GM18858 (cell line): ENCODE data around the gene PPP2R2C.

Source experiments
- ATAC-seq: cut with Tn5 transposase; IDR thresholded peaks from one replicate; pipeline ENCODE4 v1.9.1; 2021; ENCODE audit not compliant: unreplicated experiment

Gene PPP2R2C

DNA sequence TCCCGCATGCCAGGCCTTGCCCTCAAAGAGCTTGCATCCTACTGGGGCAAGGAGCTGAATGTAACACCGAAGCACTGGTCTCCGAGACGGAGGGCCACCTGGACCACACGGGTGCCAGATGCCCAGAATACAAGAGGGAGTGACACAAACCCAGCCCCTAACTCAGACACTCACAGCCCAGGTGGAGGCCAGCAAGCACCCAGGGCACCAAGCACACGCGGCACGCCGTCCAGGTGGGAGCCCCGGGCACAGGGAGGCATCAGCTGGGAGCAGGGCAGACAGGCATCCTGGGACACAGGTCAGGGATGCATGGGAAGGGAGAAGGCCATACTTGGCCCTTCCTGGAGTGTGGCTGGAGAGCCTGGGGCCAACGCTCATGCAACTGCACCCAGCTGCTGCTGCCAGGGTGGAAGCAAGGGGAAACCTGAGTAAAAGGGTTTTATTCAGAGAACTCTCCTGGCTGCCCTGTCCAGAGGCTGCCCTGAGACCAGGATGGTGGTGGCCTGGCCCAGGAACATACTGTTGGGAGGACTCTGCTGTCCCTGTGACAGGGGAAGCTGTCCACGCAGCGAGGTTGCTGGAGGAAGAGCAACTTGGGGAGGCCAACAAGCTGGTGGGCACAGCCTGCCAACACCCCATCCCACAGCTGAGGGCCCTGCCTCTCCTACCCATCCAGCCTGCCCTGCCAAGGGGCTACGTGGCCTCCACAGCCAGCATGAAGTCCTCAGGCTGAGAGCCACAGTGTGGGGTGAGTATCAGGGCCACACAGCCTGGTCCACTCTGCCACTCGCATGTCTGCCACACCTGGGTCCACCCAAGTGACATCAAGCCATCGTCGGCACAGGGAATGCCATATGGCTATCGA lies 22.2 kb upstream of the PPP2R2C start:
- ATAC-seq = no peak

DNA sequence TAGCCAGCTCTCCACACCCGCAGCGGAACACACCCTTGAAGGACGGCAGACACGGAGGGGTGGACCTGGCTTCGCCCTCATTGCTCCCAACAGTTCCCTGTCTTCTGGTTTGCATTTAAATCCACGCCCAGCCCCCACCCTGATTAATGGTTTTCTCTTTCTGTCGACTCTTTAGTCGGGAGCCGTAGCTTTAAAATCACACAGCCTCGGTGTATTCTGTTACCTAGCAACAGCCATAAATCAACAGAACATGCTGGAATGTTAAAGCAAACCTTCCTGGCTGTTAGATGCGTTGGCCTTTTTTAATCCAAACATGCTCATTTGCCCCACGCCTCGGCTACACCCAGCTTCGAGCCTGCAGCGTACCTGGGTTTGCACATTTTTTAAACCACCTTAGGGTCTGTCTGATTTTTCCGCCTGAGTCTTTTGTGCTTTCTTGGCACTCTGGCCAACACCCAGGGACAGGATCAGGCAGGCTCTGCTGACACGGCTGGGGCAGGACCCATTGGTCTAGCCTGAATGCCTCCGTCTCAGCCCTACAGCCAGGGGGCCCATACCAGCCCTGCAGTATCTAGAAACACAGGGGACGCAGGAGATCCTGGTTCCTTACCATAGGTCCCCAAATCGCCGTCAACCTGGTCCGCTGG lies 21.4 kb upstream of the PPP2R2C start:
- no peak for ATAC-seq

DNA sequence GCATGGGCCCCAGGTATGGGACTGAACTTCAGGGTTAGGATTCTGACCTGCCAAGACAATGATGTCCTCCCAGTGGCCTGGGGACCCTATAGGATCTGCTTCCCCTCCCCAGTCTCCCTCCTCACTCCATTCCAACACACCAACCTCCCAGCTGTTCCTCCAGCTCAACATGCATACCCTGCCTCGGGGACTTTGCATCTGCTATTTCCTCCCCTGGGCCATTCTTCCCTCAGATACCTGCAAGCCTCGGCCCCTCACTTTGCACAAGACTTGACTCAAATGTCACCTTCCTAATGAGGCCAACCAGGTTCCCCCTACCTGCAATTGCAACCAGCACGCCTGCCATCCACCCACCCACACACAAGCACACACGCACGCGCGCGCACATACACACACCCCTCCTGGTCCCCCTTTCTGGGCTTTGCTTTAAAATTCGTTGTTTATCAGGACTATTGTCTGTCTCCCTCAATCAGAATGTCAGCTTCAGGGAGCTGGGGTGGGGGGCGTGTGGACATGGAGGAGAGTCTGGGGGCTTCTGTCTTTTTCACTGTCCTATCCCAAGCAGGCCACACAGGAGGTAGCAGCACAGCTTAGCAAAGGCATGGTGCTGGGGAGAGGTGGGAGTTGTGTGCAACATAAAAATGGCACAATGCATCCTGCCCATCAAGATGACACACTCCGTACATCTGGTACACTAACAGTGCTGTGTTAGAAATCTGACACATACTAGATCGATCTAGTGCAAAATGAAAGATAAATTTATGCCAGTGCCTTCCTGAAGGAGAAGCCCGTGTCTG lies 20.6 kb upstream of the PPP2R2C start:
- no peak for ATAC-seq

DNA sequence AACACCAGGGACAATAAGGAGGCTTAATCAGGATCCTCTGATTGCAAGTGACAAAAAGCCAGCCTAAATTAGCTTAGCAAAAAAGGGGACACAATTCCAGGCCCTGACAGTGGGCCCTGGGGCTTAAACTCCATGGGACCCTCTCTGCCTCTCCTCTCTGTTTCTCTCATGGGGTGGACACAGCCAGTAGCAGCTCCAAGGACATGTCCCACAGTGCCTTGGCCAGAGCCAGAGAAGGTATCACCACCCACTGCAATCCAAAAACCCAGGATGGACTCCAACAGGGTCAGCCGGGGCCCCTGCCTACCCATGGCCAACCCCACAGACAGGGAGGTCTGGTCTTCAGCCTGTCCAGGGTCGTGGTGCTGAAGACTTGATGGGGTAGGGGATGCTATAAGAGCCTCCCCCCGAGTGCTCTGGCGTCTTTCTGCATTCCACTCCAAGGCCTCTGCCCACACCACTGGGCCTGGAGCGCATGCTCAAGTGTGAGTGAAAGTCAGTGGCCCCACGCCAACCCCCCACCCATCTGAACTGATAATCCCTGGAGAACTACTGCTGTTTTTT lies 19.7 kb upstream of the PPP2R2C start:
- no peak for ATAC-seq

DNA sequence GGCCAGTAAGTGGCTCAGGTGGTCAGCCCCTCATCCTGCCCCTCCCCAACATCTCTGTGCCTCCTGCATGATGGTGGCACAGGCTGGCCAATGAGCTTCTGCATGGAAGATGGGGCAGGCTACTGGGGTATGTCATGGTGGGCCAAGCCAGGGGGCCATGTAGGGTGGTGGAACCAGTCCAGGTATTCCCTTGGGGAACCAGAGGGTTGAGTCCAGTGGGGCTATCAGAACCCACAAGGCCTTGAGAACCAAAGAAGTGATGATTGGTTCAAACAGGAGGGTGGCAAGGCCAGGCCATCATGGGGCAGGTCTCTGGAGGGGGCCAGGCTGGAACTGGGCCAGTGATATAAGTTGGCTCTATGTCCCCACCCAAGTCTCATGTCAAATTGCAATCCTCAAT lies 18.8 kb upstream of the PPP2R2C start:
- no peak for ATAC-seq

DNA sequence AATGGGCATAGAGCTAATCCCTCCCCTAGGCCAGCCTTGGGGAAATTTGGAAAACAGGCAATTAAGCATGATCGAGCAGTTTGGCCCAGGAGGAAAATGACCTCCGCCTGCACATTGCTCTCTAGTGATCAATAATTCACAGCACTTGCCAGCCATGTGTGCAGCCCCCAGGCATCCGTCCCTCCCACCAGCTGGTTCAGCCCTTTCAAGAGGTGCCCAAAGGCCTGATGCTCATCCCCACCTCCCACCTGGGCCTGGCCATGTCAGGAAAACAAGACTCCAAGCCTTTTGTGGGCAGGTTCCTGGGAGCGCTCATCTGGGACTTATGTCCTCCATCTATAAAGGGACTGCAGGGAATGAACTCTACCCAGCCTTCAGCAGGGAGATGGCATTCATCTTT lies 17.5 kb upstream of the PPP2R2C start:
- no peak for ATAC-seq

DNA sequence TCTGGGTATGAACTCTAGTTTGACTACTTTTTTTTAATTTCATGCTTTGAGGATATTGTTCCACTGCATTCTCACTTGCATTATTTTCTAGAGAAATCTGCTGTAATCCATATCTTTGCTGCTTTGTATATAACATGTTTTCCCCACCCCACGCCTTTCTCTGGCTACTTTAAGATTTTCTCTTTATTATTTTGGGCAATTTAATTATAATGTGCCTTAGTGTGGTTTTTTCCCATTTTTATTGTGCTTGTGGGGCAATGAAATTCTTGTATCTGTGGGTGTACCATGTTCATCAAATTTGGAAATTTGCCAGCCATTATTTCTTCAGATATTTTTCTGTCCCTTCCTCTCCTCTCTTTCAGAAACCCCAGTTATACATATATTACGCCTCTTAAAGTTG lies 15.1 kb upstream of the PPP2R2C start:
- no peak for ATAC-seq

DNA sequence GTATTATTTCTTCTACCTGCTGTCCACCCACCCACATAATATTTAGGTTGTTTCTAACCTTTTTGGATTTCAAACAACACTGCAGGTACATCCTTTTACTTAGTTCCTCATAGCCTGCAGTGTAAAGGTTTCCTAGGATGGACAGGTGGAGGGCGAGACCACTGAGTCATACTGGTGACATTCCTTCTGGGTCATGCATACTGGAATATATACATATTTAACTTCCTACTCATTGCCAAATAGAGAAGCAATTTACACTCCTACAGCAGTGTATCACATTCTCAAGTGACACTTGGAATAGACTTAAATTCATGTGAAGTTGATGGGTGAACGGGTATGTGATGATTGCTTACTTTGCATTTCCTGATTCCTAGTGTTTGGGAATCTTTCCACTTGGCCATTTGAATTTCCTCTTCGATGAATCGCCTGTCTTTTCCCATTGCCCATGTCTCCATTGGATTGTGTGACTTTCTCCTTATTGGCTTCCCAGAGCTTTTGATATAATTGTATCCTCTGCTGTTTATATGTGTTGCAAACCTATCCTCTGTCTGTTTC lies 8.2 kb upstream of the PPP2R2C start:
- ATAC-seq = no peak

DNA sequence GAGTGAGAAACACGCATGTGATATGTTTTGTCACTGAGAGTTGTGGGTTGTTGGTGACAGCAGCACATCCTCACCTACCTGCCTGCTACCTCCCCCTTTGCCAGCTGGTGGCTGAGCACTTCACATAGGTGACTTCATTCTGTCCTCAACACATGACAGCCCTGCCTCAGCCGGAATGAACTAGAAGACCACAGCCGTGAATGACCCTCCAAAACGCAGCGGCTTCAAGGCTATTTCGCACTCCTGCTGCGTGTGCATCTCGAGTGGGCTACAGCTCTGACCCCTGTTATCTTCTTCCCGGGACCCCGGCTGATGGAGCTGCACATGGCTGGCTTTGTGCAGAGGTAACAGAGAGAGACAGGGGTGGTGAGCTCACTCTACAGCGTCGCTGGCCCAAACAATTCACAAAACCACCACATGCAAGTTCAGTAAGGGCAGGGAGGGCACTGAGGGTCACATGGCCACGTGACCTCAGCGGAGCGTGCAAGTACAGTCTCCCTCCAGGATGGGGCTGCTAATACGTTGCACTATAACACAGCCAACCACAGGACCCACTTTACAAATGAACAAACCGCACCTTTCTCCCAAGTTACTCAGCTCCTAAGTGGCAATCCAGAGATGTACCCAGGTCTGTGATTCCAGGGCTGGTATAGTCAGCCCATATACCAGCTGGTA lies 6.3 kb upstream of the PPP2R2C start:
- no peak for ATAC-seq

DNA sequence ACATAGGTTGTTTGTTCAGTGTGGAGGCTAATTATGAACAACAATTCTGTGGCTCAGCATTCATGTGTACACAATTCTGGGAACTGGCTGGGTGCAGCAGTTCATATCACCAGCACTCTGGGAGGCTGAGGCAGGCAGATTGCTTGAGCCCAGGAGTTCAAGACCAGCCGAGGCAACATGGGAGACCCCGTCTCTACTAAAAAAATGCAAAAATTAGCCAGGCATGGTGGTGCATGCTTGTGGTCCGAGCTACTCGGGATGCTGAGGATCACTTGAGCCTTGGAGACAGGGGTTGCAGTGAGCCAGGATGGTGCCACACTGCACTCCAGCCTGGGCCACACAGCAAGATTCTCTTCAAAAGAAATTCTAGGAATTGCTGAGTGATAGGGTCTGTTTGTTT lies 4.5 kb upstream of the PPP2R2C start:
- no peak for ATAC-seq

DNA sequence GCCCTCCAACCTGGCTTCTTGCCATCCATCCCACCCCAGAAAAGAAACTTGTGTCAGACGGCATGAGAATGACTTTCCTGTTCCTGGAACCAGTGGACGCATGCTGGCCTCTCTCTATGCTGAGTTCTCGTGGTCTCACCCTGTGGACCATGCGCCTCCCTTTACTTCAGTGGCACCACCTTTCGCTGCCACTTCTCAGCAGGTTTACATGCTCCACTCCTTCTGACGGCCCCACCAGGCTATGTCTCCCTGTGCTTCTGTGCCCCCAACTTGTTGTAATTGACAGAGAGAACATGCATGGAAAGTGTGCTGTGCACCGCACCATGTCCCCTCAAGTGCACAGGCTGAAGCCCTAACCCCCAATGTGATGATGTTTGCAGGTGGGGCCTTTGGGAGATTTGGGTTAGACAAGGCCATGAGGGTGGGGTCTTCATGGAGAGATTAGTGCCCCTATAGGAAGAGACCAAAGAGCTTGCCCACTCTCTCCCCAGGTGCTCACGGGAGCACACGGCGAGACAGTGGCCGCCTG lies 3.1 kb upstream of the PPP2R2C start:
- ATAC-seq = no peak

DNA sequence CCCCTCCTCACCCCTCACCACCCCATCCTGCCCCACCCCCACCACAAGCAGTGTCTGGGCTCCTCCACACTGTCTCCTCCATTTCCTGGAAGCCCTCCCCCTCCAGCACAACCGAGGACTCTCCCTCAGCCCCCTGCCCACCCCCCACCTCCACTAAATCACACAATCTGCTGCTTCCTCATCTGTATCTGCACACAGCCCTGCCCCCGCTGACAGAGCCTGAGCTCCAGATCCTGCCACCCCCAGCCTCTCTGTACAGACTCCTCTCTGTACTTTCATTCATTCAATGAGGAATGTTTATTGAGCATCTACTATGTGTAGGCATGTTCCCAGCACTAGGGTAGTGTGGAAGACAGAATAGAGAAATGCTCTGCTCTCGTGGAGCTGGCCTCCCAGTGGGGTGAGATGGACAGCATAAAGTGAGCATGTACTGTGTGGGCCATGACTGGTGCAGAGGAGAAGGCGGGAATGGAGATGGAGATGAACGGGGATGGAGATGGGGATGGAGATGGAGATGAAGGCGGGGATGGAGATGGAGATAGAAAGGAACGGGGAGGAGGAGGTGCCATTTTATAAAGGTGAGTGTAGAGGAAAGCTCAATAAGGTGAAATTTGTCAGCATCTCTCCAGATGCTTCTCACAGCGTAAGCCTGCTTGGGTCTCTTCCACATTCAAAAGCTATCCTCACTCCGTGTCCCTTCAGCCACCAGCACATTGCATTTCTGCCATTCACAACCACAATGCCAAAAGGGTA lies 2.5 kb upstream of the PPP2R2C start:
- no peak for ATAC-seq

DNA sequence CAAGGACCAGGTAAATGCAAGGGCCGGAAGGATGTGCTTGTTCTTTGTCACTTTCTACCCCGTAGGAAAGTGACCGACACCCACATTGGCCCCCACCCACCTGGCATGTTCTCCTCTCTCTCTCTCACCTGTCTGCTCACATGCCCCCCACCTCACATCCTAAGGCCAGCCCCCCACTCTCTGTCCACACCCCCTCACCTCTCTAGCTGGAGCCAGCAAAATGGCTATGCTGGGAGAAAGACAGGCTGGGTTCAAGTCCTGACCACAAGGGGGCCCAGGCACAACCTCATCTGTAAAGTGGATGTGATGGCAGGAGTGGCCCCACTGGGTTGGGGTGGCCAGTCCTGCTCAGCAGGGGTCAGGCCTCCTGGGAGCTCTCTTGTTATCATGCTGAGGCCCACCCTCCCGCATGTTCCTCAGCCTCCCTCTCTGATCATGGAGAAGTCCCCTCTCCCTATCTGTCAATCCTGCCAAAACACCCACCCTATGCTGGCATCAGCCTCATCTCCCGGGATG lies 1.7 kb upstream of the PPP2R2C start:
- no peak for ATAC-seq

DNA sequence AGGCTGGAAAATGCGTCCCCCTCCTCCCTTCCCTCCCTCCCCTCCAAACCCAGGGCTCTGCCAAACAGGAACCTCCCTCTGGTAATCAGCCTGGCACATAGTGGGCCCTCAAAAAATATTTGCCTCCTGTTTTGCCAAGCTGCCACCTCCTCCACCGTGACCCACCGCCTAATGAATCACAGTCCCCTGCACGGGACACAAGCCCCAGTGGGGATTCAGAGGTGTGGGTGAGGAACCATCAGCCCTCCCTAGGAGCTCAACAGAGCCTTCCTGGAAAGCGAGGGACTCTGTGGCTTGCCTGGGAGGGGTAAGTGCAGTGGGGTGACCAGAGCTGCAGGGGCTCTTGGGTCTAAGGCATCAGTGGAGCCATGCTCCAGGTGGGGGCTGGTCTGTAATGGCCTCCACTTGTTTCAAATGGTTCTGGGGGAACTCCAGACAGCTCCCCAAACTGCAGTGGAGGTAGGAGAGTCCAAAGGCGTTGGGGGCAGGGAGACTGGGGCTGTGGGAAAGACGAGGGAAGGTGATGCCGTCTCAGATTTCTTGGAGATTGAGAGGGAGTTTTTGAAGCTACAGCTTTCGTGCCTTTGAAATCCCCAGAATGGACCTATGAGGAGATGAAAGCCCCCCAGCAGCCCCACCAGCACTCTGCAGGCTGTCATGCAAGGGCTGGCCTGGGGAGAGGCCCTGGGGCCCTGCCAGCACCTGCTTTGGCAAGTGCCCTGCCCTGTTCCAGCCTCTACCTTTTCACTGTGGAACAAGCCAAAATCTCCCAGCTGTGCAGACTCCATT lies 1.0 kb upstream of the PPP2R2C start:
- no peak for ATAC-seq

DNA sequence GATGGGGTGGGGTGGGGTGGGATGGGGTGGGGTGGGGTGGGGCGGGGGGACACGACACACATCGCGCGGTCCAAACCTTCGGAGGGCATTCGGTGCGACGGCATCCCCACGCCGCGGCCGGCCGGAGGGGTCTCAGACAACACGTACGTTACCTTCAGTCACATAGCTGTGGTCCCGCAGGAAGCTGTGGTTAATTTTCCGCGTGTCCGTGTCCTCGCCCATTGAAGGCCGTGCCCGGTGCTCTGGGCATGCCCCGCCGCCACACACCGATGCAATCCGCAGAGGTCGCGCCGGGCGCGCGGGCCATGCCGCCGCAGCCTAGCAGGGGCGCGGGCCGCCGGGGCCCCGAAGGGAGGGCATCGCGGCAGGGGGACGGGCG lies 417 bp downstream of the PPP2R2C start:
- no peak for ATAC-seq

DNA sequence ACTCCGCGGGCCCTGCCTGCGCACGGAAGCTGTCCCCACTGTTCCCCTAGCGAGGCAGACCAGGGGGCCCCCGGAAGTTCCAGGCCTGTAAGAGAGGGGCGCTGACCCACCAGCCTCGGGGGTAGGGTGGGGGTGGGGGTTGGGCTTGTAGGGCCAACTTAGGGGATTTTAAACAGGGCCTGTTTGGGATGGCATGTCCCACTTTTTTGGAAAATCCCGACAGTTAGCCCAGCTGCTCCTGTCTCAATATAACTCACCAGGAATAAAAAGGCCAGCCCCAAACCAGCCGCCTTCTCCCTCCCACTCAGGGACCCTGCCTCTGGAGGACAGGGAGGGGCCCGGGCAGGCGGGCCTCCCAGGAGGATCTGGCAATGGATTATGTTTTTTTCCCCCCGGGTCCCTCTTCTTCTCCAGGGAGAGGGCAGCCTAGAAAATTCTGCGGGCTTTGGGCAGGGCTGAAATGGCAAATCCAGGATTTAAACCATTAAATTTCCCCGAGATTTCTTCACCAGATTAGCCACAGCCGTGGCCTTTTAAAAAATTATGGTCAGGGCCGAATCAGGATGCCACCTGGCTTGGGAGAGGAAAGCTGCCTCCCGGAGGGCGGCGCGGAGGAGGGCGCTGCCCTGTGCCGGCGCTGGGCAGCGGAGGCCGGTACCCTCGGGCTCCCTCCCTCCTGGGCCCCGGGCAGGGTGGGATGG lies 957 bp downstream of the PPP2R2C start:
- ATAC-seq = no peak

DNA sequence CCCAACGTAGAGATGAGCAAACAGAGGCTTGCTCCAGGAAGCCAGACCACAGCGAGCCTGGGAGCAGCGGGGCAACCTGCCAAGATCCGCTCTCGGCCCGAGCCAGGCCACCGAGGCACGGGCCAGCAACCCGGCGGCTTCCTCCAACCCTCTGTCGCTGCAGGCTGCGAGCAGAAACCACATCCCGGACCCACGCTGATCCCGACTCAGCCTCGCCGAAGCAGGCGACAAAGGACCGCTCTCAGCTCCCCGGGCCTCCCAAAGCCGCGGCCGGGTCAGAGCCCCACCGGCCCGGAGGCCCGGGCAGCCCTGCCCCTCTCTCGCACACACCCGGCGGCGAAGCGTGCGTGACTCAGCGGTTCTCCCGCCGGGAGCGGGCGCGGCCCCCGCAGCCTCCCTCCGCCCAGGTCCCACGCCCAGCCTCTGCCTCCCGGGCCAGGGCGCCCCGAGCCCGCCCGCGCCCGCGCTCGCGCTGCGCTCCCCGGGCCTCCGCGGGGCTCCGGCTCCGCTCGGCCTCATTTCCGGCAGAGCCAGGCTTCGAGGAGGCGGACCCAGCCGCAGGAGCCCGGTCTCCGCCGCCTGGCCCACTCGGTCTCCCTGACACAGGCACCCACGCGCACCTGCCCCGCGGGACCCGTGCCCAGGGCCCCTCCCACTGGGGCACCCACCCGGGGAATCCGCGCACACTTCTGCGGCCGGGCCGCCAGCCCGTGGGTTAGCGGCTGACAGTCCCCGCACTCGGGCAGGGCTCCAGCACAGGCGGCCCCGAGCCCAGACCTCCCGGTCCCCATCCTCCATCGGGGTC lies 1.7 kb downstream of the PPP2R2C start:
- no peak for ATAC-seq
